Keratinocyte (primary cell): ENCODE measurements around the gene OXSR1. TPM values are rescaled to one million over a fixed set of nuclear protein-coding genes. Genes with fewer than 3 reads are reported as not detected.
"Not testable (repeated sequence)": the region's sequence is repeated elsewhere in the genome, so short reads cannot be mapped to it uniquely, and the experiment has no call there.

ENCODE experiments used
- DNase-seq: peaks from one replicate; pipeline ENCODE4 v3.0.0-alpha.2; 2011; ENCODE audit warnings: low read depth, missing footprints, low spot score
- FAIRE-seq: peaks from 2 replicates; lab custom pipeline; 2011; peaks lifted over from hg19 to GRCh38; lab: Jason Lieb, UNC
- H2AFZ ChIP-seq: 2 replicates; pipeline ENCODE4 v1.6.0; 2012; ENCODE audit warnings: low read length, control low read depth, inconsistent platforms; ENCODE audit not compliant: control insufficient read depth
- H3K27ac ChIP-seq: 2 replicates; pipeline ENCODE4 v1.5.1; 2011; ENCODE audit warnings: low read length; ENCODE audit not compliant: control insufficient read depth, insufficient read depth
- H3K27me3 ChIP-seq: 3 replicates; pipeline ENCODE4 v1.6.0; 2011; ENCODE audit warnings: low read length; ENCODE audit not compliant: control insufficient read depth, insufficient read depth; ENCODE audit errors: extremely low read depth
- H3K36me3 ChIP-seq, 2 experiments: 2 replicates in 1 of 2; 3 replicates in 1 of 2; pipeline ENCODE4 v1.5.1; 2011; ENCODE audit warnings: low read length in 2 of 2, mild to moderate bottlenecking in 1 of 2; ENCODE audit not compliant: control insufficient read depth in 2 of 2, insufficient read depth in 2 of 2; ENCODE audit errors: extremely low read depth in 1 of 2
- H3K4me1 ChIP-seq: 3 replicates; pipeline ENCODE4 v1.5.1; 2011; ENCODE audit warnings: low read length; ENCODE audit not compliant: control insufficient read depth, insufficient read depth; ENCODE audit errors: extremely low read depth
- H3K4me2 ChIP-seq: 3 replicates; pipeline ENCODE4 v1.6.0; 2011; ENCODE audit warnings: low read depth, low read length; ENCODE audit not compliant: control insufficient read depth, insufficient read depth; ENCODE audit errors: extremely low read depth
- H3K4me3 ChIP-seq, 3 experiments: fragments of 200-600 bp in 1 of 3; sonication (generic) in 1 of 3; 2 replicates in 2 of 3; 3 replicates in 1 of 3; pipeline ENCODE4 v1.5.1; 2011 to 2016; ENCODE audit warnings: low read length in 3 of 3, mild to moderate bottlenecking in 3 of 3, control low read depth in 2 of 3, inconsistent platforms in 1 of 3, low read depth in 1 of 3, mixed read lengths in 1 of 3, mixed run types in 1 of 3, moderate library complexity in 1 of 3; ENCODE audit not compliant: control insufficient read depth in 2 of 3, insufficient read depth in 2 of 3; ENCODE audit errors: extremely low read depth in 1 of 3
- H3K79me2 ChIP-seq: 2 replicates; pipeline ENCODE4 v1.6.0; 2012; ENCODE audit warnings: low read length; ENCODE audit not compliant: control insufficient read depth, insufficient read depth
- H3K9ac ChIP-seq: 3 replicates; pipeline ENCODE4 v1.6.0; 2011; ENCODE audit warnings: low read length; ENCODE audit not compliant: control insufficient read depth, insufficient read depth; ENCODE audit errors: extremely low read depth
- H3K9me1 ChIP-seq: 3 replicates; pipeline ENCODE4 v1.6.0; 2011; ENCODE audit warnings: low read length; ENCODE audit not compliant: control insufficient read depth, insufficient read depth; ENCODE audit errors: extremely low read depth
- H3K9me3 ChIP-seq: 2 replicates; pipeline ENCODE4 v1.5.1; 2012; ENCODE audit warnings: low read depth, low read length; ENCODE audit not compliant: control insufficient read depth
- H4K20me1 ChIP-seq: 3 replicates; pipeline ENCODE4 v1.6.0; 2011; ENCODE audit warnings: low read length; ENCODE audit not compliant: control insufficient read depth, insufficient read depth; ENCODE audit errors: extremely low read depth
- EZH2 ChIP-seq: IDR thresholded peaks from one replicate; pipeline ENCODE4 v1.6.1; 2012; ENCODE audit warnings: inconsistent platforms, mild to moderate bottlenecking, low read length, moderate library complexity
- dilution Hi-C: fragments of 300-500 bp; cut with MboI; formaldehyde crosslinking; loops from one replicate; pipeline ENCODE4 v1.7.0; 2020; ENCODE audit warnings: low sequenced_read_pairs; ENCODE audit not compliant: extremely low pct_ligation_motif_present
- polyA plus RNA-seq, 5 experiments: library from polyadenylated mRNA; depleted of rRNA in 3 of 5; stranded (reverse) in 3 of 5; stranded (forward) in 1 of 5; unstranded in 1 of 5; fragments of >200 nt; gene quantifications; 1 replicate in 1 of 5; 2 replicates in 3 of 5; 3 replicates in 1 of 5; pipeline versions ENCODE4 v1.2.1 to v1.2.3, GENCODE V29; 2011 to 2012; ENCODE audit warnings: missing spikeins in 2 of 5, low read depth in 1 of 5, low replicate concordance in 1 of 5

Gene OXSR1
- polyA plus RNA-seq, 1 donor (not counting 4 experiments of a cell fraction or from before 2014, with no cell fraction given), result 77.0 TPM

DNA sequence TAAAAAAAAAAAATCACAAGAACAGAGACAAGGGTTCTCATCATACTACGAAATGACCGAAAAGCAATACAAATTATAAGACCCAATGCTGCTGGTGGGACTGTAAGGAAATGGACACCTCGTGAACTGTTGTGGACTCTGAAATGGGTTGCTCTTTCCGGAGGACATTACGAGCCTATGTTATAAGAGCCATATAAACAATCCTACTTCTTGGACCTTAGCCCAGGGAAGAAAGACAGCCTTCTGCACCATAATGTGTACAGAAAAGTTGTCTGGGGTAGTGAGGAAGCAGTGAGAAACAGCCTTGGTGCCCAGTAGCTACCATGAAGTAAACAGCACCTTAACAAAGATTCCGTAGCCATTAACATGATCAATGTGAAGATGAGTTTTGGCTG, 119.4 kb downstream of the OXSR1 start:
- Histone ChIP-seq H3K4me2 (no peak overlapping the region), H3K9me1 (no peaks in the 10 kb centered on the region), H2AFZ (no peak overlapping the region), H3K4me1 (no peaks in the 10 kb centered on the region), H3K9me3 (no peaks in the 10 kb centered on the region), H3K36me3 (peaks cover 0 to 1% of the 10 kb centered on the region in 2 experiments), H3K27me3 (no peaks in the 10 kb centered on the region), H3K4me3 (no peak overlapping the region), H3K79me2 (no peaks in the 10 kb centered on the region), H4K20me1 (no peaks in the 10 kb centered on the region), H3K9ac (no peak overlapping the region), H3K27ac (no peak overlapping the region)
- TF ChIP-seq EZH2, result no peak
- DNase-seq (no peak), FAIRE-seq (no peak)
- dilution Hi-C loops, result no loop called here

DNA sequence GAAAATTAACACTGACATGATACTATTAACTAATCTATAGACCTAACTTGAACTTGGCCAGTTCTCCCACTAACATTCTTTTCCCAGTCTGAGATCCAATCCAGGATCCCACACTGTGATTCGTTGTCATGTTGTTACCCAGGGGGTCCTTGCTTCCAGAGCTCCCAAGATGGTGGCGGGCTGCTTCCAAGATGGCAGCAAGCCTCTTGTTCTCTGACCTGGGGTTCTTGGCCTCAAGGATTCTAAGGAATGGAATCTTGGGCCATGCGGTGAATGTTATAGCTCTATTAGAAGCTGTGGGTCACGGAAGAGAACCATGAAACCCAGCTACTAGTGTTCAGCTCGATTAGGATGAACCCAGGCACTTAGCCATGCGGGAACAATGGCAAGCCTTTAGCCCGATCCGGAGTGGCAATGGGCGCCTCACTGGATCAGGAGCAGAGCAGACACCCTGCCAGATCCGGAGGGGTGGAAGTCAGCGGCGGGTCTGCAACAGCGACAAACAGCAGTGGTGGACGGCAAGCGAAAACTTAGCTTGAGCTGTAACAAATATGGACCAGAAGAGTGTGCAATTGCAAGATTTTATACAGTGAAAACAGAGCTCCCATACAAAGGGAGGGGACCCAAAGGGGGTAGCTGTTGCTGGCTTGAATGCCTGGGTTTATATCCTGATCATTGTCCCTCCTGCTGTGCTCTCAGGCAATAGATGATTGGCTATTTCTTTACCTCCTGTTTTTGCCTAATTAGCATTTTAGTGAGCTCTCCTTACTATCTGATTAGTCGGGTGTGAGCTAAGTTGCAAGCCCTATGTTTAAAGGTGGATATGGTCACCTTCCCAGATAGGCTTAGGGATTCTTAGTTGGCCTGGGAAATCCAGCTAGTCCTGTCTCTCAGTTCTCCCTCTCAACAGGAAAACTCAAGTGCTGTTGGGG, 124.2 kb downstream of the OXSR1 start:
- H3K4me2 ChIP-seq, H3K27me3 ChIP-seq, DNase-seq, H3K9me3 ChIP-seq, FAIRE-seq, H3K9ac ChIP-seq, H3K79me2 ChIP-seq, H3K36me3 ChIP-seq, H3K4me1 ChIP-seq, dilution Hi-C loops, H2AFZ ChIP-seq, H3K9me1 ChIP-seq, H3K27ac ChIP-seq, H4K20me1 ChIP-seq, H3K4me3 ChIP-seq: not testable (repeated sequence)

GRCh38 chr3:38297053-38297452, 131.7 kb downstream of the OXSR1 start:
- H3K27me3 ChIP-seq, H3K4me1 ChIP-seq, dilution Hi-C loops, DNase-seq, H4K20me1 ChIP-seq, H3K9me1 ChIP-seq, H3K4me3 ChIP-seq, FAIRE-seq, H3K9me3 ChIP-seq, H3K9ac ChIP-seq, H3K36me3 ChIP-seq, H3K27ac ChIP-seq, H2AFZ ChIP-seq, H3K79me2 ChIP-seq, H3K4me2 ChIP-seq: not testable (repeated sequence)
